Astrocyte of the spinal cord (primary cell): ENCODE results near the gene SLC26A6.

Experiments
- DNase-seq: peaks from one replicate; pipeline ENCODE4 v3.0.0; 2011; ENCODE audit warnings: low read depth, low spot score
- H3K4me3 ChIP-seq: 2 replicates; pipeline ENCODE4 v1.5.1; 2011; ENCODE audit warnings: low read depth, mild to moderate bottlenecking, low read length, moderate library complexity
- CTCF ChIP-seq: IDR thresholded peaks from 2 replicates; pipeline ENCODE4 v1.5.1; 2012; ENCODE audit warnings: low read depth, mild to moderate bottlenecking, low read length, inconsistent platforms
- in situ Hi-C: cut with HindIII; loops from 2 replicates; pipeline ENCODE4 v1.10.0; 2017; ENCODE audit warnings: low sequenced_read_pairs

The SLC26A6 gene

GRCh38 chr3:48680811-48681540, 45.7 kb upstream of the SLC26A6 start:
- TF ChIP-seq CTCF, result no peak
- no peak overlapping the region for H3K4me3 ChIP-seq

GRCh38 chr3:48679411-48680391, 44.4 kb upstream of the SLC26A6 start:
- no peak for DNase-seq
- in situ Hi-C loops, result no loop called here
- H3K4me3 ChIP-seq, result no peak overlapping the region
- TF ChIP-seq CTCF, result no peak

More at GRCh38 chr3:48680811-48681540, 45.7 kb upstream of the SLC26A6 start:
- no peak for DNase-seq
- in situ Hi-C loops, result no loop called here

GRCh38 chr3:48678566-48679380, 43.5 kb upstream of the SLC26A6 start:
- H3K4me3 ChIP-seq, result no peak overlapping the region
- in situ Hi-C loops, result no loop called here
- TF ChIP-seq CTCF, result no peak
- no peak for DNase-seq

- no peak for DNase-seq
- in situ Hi-C loops, result no loop called here
- no peak for TF ChIP-seq CTCF
- H3K4me3 ChIP-seq, result no peak overlapping the region
These were observed 42.8 kb upstream of the SLC26A6 start for GRCh38 chr3:48678056-48678455.

GRCh38 chr3:48674505-48674904, 39.2 kb upstream of the SLC26A6 start:
- TF ChIP-seq CTCF, result no peak
- in situ Hi-C loops, result no loop called here
- no peak overlapping the region for H3K4me3 ChIP-seq

GRCh38 chr3:48672522-48672921, 37.3 kb upstream of the SLC26A6 start:
- DNase-seq, result no peak
- TF ChIP-seq CTCF, result no peak
- in situ Hi-C loops, result no loop called here
- H3K4me3 ChIP-seq, result no peak overlapping the region

More at GRCh38 chr3:48674505-48674904, 39.2 kb upstream of the SLC26A6 start:
- DNase-seq, result no peak
